H1 (cell line): ENCODE data around the gene TFDP1. TPM values are rescaled to one million over a fixed set of nuclear protein-coding genes. Genes with fewer than 3 reads are reported as not detected.

Experiments used
- EZH2 ChIP-seq: fragments of 200-600 bp; sonication (generic); IDR thresholded peaks from 2 replicates; pipeline ENCODE4 v1.7.1; 2012; ENCODE audit warnings: low read depth, mild to moderate bottlenecking, moderate library complexity, low read length, inconsistent platforms; ENCODE audit not compliant: severe bottlenecking
- TCF12 ChIP-seq: IDR thresholded peaks from 2 replicates; pipeline ENCODE4 v1.6.1; 2011; ENCODE audit warnings: low read depth, mild to moderate bottlenecking, low read length
- polyA plus RNA-seq, 7 experiments: library from polyadenylated mRNA; depleted of rRNA in 3 of 7; stranded (reverse) in 5 of 7; unstranded in 2 of 7; fragments of >200 nt in 5 of 7; fragments of 200-250 nt in 2 of 7; gene quantifications; 1 replicate in 5 of 7; 2 replicates in 1 of 7; 4 replicates in 1 of 7; pipeline versions ENCODE4 v1.2.1 to v1.2.3, GENCODE V29; 2011 to 2013; ENCODE audit warnings: missing spikeins in 2 of 7, mixed read lengths in 2 of 7
- total RNA-seq: library from RNA; stranded (reverse); fragmentation: NEBNext Ultra II Directional; extraction: Animal tissue kit (Norgen Biotek cat#: 25700); gene quantifications from 2 replicates; pipeline ENCODE4 v1.2.1, GENCODE V29; 2021

Gene TFDP1
- total and polyA plus RNA-seq, 2 of the 8 experiments (the other 6 are each of a cell fraction or from before 2014, with no cell fraction given), result 43.6 to 81.9 TPM

- TF ChIP-seq EZH2 (no peak), TCF12 (no peak)
Measured at GRCh38 chr13:113636266-113636963, 51.9 kb downstream of the TFDP1 start (continued).
